ENCODE results near the gene PEX5L.
"Not testable (repeated sequence)": the region's sequence is repeated elsewhere in the genome, so short reads cannot be mapped to it uniquely, and the experiment has no call there.

The PEX5L gene

GRCh38 chr3:179828738-179829137 is 208.0 kb downstream of the PEX5L start:
- no peak for DNase-seq

GRCh38 chr3:179826247-179826637 is 210.5 kb downstream of the PEX5L start:
- no peak for DNase-seq

GRCh38 chr3:179825527-179826246 is 211.1 kb downstream of the PEX5L start:
- no peak for DNase-seq

- no peak for DNase-seq
These were observed 214.4 kb downstream of the PEX5L start for GRCh38 chr3:179822296-179822695.

- no peak for DNase-seq
These were observed 217.4 kb downstream of the PEX5L start for GRCh38 chr3:179819379-179819778.

GRCh38 chr3:179812096-179812382 is 224.7 kb downstream of the PEX5L start:
- no peak for DNase-seq

- DNase-seq, result peak; percentile 45
These were observed 225.2 kb downstream of the PEX5L start for GRCh38 chr3:179811321-179812095.

GRCh38 chr3:179809639-179810038 is 227.1 kb downstream of the PEX5L start:
- DNase-seq, result no peak

- no peak for DNase-seq
These were observed 229.1 kb downstream of the PEX5L start for GRCh38 chr3:179807588-179807987.

GRCh38 chr3:179806177-179806576 is 230.6 kb downstream of the PEX5L start:
- DNase-seq, result no peak

GRCh38 chr3:179801856-179802255 is 234.9 kb downstream of the PEX5L start:
- DNase-seq, result no peak

- no peak for DNase-seq
These were observed 235.5 kb downstream of the PEX5L start for GRCh38 chr3:179801263-179801662.

- no peak for DNase-seq
These were observed 239.5 kb downstream of the PEX5L start for GRCh38 chr3:179797192-179797591.

- no peak for DNase-seq
These were observed 240.3 kb downstream of the PEX5L start for GRCh38 chr3:179796421-179796820.

GRCh38 chr3:179794355-179794754 is 242.4 kb downstream of the PEX5L start:
- no peak for DNase-seq

GRCh38 chr3:179791793-179792192 is 244.9 kb downstream of the PEX5L start:
- DNase-seq, result no peak

- no peak for DNase-seq
These were observed 247.7 kb downstream of the PEX5L start for GRCh38 chr3:179788996-179789395.

GRCh38 chr3:179782841-179783240 is 253.9 kb downstream of the PEX5L start:
- not testable (repeated sequence) for DNase-seq

GRCh38 chr3:179775416-179776122 is 261.2 kb downstream of the PEX5L start:
- no peak for DNase-seq

- DNase-seq, result no peak
These were observed 264.4 kb downstream of the PEX5L start for GRCh38 chr3:179772297-179772696.

- DNase-seq, result no peak
These were observed 264.9 kb downstream of the PEX5L start for GRCh38 chr3:179771797-179772196.

- DNase-seq, result no peak
These were observed 267.1 kb downstream of the PEX5L start for GRCh38 chr3:179769411-179770247.

GRCh38 chr3:179768080-179768479 is 268.7 kb downstream of the PEX5L start:
- DNase-seq, result no peak
